HG03103 (cell line): ENCODE data around the gene CRMP1.

Experiments used
- ATAC-seq: cut with Tn5 transposase; IDR thresholded peaks from one replicate; pipeline ENCODE4 v1.9.1; 2021; ENCODE audit warnings: low read depth; ENCODE audit not compliant: unreplicated experiment

Gene CRMP1

DNA sequence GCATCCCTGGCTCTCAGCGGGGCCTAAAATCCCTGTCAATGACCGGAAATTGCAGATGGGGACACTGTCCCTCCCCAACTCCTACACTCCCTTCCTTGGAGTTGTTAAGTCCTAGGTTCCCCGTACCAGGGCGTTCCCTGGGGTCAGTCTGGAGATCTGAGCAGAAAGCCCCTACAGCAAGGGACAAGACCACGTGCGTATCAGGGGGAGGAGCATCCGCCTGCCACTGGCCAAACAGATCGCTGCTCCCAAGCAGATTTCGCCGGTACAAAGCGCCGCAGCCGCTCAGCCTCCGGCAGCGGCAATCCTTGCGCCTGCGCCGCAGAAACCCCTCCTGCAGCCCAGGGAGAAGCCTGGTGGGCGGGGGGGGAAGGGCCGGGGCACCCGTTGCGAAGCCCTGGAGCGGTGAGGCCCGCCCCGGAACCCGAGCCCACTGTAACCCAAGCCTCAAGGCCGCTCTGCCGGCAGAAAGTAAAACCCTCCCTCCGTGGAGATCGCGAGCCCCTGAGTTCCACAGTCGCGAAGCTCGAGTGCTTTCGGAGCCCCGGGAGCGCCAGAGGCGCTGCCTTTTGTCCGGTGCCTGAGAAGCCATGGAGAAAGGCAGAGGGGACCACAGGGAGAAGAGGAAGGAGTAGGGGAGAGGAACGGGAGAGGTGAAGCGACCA lies 2.7 kb downstream of the CRMP1 start:
- no peak for ATAC-seq

DNA sequence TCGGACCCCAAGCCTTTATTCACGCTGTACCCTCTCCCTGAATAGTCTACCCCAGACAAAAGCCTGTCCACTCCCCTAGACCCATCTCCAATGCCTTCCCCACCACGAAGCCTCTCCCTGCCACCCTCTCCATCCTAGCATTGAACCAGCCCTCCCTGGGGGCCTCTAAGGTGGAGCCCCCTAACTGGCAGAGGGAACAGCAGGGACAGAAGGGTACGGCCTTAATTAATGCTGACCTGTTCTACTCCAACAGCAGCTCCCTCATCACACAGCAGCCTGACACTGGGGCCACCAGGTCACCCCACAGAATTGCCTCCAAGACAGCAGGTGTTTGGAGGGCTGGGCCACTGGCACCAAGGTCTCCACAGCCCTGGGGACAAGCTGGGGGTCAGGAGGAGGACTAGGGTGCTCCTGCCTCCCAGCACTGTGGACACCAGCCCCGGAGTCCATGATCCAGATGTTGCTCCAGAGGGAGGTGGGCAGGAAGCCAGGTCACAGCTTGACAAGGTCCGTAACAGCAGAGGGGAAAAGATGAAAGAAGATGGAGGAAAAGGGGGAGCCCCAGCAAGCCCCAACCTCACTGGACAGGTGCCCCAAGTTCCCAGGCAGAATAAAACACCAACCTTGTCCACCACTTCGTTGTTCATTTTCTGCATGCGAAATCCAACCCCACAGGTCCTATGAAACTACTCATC lies 3.7 kb downstream of the CRMP1 start:
- ATAC-seq = no peak

DNA sequence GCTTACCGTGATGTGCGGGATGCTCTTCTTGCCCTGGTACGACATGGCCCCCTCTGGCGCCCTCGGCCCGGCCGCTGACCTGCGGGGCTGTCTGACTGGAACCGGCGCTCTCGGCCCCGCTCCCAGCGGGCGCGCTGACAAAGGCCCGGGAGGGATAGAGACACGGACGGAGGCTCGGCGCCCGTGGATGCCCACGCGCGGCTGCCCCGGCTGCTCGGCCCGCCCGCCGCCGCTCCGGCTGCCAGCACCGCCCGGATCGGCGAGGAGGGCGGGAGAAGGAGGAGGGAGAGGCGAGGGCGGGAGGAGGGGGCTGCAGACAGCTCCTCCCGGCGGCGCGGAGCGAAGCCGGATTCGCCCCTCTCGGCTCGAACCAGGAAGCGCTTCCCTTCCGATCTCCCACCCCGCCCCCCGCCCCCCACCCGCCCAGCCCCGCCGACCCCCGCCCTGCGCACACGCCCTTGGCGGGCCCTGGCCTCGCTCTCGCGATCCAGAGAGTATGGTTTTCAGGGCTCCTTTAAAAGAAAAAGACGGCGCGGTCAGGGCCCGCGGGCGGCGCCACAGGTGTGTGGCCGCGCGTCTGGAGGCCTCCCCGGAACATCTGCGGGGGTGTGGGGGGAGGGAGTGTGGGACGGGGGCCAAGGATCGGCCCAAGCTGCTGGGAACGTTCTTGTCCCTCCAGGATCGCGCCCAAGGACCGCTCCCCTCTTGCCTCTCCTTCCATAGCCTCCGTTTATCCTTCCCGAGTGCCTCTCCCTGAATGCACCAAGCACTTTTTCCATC lies 4.5 kb downstream of the CRMP1 start:
- ATAC-seq = no peak

GRCh38 chr4:5887361-5888221 lies 5.3 kb downstream of the CRMP1 start:
- ATAC-seq = no peak

GRCh38 chr4:5887011-5887360 lies 5.9 kb downstream of the CRMP1 start:
- ATAC-seq = no peak

DNA sequence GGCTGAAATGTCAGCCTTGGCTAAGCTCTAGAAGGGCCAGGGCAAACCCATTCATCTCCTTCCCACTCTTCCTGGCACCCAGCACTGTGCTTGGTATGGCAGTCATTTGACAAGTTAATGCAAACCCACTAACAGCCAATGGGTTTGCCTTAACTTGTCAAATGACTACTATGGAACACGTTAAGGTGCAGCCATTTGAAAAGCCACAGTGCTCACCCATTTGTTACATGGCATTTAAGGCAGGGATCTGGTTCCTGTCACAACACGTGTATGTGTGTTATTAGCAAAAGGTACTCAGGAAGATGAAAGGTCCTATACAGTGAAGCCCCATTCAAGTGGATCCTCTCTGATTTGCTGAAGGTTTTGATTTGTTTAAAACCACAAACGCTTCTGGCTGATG lies 7.2 kb downstream of the CRMP1 start:
- ATAC-seq = no peak

DNA sequence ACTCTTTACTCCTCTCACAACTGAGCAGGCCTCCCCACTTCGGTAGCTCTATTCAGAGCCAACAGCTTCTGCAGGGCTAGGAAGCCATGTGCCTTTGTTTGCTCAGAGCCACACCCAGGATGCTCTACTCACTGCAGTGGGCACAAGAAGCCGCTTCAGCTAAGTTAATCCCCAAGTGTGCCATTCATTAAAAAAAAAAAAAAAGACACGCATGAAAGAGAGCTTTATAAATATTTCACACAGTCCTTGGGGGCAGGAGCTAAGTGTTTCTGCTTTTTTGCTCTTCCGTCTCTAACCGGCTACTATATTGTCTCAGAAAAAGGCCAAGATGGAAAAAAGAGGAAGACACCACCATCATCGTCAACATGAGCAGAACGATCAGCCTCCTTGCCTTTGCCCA lies 8.1 kb downstream of the CRMP1 start:
- ATAC-seq = no peak

DNA sequence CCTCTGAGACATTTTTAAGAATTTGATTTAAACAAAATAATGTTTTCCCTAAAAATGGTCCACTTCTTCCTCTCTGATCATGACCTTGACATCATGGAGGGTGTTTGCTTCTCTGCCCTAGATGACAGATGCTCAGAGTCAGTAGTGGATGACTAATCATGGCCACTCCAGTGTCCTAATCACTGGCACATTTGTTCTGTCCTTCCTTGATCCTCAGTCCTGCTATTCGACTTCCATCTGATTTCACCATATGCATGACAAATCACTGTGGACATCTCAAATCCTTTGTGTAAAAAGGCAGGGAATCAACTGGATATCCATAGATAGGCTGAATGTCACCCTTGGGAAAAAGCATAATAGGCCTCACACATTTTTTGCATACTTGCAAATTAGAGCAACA lies 9.0 kb downstream of the CRMP1 start:
- ATAC-seq = no peak

DNA sequence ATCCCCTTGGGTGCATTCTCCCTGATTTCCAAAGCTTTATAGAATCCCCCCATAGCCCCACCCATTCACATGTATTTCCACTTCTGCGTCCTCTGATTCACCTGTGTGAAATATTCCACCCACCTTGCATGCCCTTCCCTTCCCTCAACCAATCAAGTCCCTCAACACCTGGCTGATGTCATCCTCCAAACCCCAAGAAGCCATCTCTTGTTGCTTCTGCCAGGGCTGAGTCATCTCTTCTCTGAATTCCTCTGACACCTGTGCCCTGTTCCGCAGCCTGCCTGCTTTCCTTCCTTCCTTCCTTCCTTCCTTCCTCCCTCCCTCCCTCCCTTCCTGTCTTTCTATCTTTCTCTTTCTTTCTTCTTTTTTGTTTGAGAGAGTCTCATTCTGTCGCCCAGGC lies 9.9 kb downstream of the CRMP1 start:
- no peak for ATAC-seq

DNA sequence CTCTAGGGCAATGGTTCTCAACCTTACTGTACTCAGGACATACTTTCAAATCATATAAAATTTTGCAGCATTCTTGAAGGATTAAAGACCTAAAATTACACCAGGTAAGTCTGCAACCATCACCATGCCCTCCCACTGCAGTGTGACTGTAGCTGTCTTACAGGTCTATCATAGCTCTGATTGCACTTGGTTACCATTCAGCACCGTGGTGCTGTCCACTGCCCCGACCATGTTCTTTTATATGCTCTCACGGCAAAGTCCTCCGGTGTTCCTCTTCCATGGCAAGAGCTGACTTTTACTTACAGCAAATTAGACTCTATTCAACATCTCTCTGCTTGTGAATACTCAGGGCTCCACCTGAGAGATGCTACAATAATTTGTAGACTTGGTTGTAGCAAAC lies 11.5 kb downstream of the CRMP1 start:
- ATAC-seq = no peak

DNA sequence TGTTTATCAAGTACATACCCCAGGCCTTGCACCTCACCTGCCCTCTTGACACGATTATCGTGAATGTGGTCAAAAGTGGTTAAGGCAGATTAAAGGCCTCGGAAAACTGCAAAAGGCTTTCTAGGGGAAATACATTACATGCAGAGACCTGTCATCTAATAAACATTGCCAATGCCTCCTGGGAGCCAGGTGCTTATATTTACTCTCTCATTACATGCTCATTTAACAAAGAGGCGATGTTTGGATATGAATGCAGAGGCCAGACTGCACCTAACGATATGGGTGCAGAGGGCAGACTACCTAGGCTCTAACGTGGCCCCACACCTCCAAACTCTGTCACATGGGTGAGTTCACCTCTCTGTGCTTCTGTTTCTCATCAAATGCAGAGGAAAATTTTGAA lies 14.5 kb downstream of the CRMP1 start:
- no peak for ATAC-seq

DNA sequence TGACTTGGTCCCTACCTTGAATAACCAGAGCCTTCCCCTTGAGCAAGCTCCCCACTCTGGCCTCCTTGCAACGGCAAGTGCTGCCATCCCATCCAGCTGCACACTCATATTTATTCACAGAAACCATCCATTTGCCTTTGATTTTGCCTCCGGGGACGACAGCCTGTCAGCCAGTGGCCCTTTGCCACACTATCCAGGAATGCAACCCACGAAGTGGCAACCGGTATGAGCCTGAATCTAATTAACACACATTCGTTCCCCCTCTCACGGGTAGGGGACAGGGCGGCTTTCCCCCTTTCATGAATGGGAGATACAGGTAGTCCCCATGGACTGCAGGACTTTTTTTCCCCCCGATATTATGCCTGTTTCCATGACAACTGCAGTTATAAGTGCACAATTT lies 15.5 kb downstream of the CRMP1 start:
- no peak for ATAC-seq

- ATAC-seq = no peak
Measured at GRCh38 chr4:5874811-5875449, 18.0 kb downstream of the CRMP1 start.

GRCh38 chr4:5870701-5871100 lies 22.2 kb downstream of the CRMP1 start:
- ATAC-seq = no peak

GRCh38 chr4:5869966-5870619 lies 22.8 kb downstream of the CRMP1 start:
- ATAC-seq = no peak

DNA sequence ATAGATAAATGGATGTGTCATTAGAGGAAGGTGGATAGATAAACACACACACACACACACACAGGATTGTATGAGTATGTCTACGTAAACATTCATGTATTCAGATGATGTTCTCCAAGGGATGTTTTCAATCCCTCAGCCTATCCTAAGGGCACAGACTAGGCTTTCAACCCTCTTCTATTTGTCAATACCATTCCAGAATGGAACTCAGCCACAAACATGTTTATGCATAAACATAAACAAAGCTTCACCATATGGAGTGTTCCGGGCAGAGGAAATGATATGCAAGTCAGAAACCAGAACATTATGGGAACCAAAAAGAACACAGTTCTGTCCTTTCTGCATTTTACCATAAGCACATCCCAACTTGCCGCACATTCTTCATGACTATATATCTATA lies 25.0 kb downstream of the CRMP1 start:
- no peak for ATAC-seq

GRCh38 chr4:5866841-5867813 lies 25.8 kb downstream of the CRMP1 start:
- no peak for ATAC-seq

DNA sequence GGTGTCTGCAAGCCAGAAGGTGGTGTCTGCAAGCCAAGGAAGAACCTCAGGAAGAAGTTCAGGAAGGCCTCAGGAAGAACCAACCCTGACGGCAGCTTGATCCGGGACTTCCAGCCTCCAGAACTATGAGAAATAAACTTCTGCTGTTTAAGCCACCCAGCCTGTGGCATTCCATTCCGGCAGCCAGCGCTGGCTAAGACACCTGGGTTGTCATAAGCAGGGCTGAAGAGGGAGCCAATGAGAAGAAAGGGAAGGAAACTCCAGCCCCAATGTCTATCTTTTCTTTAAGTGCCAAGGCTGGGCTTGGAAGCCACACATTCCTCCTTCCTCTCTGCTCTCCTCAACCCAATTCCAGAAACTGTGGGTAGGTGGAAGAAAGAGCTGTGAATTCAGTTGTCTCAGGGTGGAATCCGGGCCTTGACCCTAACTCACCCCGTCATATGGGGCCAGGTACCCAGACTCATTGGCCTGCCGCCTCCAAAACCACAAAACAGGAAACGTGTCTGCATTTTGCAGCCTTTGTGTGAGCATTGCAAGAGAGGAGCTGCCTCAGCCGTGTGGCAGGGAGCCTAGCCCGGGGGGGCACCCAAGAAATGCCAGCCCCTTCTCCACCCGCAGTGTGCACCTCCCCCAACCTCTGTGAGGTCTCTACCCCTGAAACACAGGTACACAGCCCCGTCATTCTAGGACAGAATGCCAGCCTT lies 26.8 kb downstream of the CRMP1 start:
- ATAC-seq = no peak
